Stimulated activated CD4-positive, alpha-beta T cell treated with anti-CD3 and anti-CD28 coated beads, Interleukin-1b, Interleukin-23, amount 100 ng/mL, for 48 hours (primary cell): ENCODE measurements around the gene IRX1.

Source experiments
- DNase-seq: peaks from one replicate; pipeline ENCODE4 v3.0.0-alpha.2; 2020

IRX1 gene

GRCh38 chr5:3595006-3595961 lies at the start of gene IRX1:
Gene IRX1, plus strand, starts transcription at chr5:3595832. Its CDS starts 274 bp downstream, at chr5:3596106.
- DNase-seq = no peak

DNA sequence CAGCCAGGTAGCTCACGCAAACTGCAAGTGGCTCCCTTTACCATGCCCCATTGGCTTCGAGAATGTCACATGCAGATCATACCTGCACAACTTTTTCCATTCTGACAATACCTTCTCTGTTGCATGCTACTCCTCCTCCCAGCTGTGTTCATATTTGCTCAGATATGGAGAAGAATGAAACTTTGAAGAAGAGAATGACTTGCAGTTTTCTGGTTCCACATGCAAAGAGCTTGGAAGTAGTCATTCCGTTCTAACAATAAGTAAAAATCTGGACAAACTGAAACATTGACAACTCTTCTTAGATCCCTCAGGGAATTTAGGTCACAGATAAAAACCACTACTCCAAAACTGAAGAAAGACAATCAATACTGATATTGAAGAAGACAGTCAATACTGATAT lies 49.6 kb upstream of the IRX1 start:
- no peak for DNase-seq

- no peak for DNase-seq
Observed at GRCh38 chr5:3564116-3564515, 31.5 kb upstream of the IRX1 start.

DNA sequence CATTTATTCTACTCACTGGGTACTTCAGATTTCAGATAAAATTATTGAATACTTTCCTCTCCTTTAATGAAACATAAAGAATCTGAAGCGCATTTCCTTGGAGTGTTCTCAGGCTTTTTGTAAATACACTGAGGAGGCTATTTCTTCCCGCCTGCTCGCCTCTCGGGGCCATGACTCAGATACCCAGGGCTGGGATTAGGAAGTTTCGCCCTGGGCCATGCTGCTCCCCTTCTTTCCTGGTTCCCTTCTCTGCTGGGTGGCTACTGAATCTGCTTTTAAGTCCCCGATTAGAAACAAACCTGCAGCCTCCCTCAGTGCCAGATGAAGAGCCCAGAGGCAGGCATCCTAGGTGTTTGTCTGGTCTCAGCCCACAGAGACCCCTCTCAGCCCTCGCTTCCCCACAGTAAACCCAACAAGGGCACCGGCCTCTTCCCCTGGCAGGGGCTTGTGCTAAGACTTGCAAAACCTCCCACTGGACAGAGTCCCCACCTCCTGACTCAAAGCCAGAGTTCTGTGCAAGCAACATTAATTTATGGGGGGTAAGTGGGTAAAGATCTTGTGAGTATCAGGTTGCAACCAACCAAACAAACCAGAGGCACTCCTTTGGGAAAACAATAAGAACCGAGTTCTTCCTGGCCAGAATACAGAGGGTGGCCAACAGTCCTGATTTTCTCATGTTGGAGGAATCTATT lies 30.7 kb upstream of the IRX1 start:
- no peak for DNase-seq

DNA sequence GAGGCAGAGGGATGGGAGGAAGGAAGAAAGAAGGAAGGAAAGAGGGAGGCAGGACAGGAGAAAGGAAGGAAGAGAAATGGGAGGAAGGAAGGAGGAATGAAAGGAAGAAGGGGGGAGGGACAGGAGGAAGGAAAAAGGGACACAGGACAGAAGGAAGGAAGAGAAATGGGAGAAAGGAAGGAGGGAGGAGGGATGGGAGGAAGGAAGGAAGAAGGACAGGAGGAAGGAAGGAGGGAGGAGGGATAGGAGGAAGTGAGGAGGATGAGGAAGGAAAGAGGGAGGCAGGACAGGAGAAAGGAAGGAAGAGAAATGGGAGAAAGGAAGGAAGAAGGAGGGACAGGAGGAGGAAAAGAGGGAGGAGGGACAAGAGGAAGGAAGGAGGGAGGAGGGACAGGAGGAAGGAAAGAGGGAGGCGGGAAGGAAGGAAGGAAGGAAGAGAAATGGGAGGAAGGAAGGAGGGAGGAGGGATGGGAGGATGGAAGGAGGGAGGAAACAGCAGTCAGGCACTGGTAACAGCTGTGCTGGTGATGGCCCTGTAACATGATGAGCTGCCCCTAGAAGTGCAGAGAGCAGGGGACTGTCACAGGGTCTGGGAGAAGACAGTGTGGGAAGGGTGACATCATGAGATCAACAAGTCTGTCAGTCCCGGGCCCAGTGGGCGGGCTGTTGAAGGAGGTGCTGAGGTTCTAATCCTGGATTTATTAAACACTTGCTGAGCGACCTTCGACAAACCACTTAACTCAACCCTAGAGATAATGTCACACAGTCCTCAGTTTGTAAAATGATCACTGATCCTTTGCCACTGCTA lies 10.7 kb upstream of the IRX1 start:
- DNase-seq = no peak

GRCh38 chr5:3590161-3590966 lies 5.3 kb upstream of the IRX1 start:
- no peak for DNase-seq

GRCh38 chr5:3590967-3591900 lies 4.4 kb upstream of the IRX1 start:
- no peak for DNase-seq

- DNase-seq = no peak
Observed at GRCh38 chr5:3592298-3592697, 3.3 kb upstream of the IRX1 start.

GRCh38 chr5:3593771-3594509 lies 1.7 kb upstream of the IRX1 start:
- no peak for DNase-seq

DNA sequence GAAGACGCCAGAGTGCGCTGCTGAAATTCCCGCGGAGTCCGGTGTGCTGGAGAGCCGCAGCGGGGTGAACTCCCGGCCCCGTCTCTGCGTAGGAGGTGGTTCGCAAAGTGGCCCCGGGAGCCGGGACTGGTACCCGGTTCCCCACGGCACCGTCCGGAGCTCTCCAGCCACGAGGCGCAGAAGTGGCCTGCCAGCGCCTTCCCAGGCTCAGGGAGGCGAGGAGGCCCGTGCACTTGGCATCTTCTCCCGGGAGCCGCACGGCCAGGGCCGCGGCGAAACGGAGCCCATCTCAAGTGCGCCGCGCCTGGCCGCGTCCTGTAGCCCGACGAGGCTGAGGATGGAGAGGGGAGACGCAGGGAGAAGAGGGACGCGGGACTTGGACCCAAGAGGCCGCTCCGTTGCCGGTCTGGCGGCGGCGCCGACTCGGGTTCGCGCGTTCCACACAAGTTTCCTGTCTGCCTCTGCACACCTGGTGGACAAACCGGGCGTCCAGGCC lies 1.1 kb upstream of the IRX1 start:
- no peak for DNase-seq

DNA sequence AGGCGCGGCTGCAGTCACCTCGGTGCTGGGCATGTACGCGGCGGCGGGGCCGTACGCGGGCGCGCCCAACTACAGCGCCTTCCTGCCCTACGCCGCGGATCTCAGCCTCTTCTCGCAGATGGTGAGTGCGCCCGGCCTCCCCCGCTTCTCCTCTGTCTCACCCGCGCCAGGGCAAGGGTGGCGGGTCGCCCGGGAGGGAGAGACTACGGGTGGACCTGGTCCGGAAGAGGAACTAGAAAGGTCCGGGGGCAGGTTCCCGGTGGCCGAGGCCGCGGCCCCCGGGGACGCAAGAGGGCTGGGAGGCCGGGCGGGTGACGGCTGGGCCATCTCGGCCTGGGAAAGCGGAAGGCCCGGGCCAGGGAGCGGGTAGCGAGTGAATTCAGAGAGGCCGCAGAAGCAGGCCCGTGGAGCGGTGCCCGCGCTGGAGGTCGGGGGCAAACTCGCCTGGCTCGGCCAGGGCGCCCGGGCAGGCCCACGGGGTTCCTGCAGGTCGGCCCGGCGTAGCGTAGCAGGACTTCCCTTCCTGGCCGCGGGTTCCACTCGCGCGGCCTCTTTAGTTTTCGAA lies 711 bp downstream of the IRX1 start:
- no peak for DNase-seq

DNA sequence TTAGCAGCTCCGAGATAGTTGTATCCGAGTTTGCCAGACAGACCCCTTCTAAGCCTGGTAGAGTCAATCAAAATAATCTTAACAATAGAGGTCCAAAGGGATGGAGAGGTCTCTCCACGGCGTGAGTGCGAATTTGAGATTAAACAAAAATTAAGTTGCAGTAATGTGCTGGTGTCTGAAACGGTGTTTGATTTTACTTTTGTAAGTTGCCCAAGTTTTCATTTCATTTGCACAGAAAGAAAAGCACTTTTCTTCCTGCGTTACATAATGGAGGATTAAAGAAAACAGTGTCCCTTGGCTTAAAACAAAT lies 1.2 kb downstream of the IRX1 start:
- DNase-seq = no peak

DNA sequence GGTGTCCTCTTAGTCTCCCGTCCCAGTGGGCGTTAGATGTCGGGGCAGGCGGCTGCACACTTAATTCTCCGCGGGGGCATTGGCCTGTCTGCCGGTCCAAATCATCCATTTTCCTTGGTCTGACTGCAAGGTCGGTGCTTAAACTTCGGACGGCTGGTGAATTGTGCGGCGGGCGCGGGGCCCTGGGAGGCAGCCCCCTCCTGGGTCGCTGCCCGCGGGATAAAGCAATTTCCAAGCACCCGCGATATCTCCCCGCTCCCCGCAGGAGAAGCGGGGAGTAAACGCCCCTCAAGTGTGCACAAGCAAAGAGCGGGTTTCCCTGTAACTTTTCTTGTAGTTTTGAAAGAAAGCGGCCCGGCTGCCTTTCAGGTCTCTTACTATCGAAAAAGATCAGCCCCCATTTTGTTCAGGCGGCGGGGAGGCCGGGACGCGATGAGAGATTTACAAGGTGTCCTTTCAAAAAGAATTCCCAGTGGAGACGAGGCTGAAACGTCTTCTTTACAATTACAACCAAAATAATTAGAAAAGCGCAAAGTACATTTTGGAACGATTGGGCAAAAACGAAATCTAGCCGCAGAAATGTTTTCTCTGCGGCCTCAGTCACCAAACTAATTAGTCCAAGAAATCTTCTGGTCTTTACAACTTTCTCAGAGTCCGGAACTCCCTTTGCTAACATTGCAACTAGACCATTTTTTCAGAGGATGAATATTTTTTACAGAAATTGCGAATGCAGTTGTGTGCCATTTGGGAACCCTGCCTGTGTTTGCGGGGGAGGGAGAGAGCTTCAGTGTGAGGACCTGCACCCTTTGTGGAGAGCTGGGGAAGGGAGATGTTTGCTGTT lies 1.8 kb downstream of the IRX1 start:
- DNase-seq = no peak

DNA sequence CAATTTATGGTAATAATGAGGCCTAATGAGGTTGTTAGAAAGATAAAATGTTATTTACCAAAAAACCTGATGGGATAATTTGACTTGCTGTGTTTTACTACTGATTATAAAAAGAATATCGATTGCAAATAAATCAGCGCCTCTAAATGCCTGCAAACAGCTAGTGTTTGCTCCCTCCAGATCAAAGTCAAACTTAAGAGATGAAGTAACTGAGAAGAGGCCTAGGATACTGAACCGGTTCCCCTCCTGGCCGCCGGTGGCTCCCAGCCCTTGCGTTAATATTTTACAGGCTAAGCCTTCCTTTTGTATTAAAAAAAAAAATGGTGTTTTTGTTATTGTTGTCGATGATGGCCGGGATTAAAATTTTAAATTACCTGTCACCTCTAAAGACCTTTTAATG lies 2.6 kb downstream of the IRX1 start:
- no peak for DNase-seq

DNA sequence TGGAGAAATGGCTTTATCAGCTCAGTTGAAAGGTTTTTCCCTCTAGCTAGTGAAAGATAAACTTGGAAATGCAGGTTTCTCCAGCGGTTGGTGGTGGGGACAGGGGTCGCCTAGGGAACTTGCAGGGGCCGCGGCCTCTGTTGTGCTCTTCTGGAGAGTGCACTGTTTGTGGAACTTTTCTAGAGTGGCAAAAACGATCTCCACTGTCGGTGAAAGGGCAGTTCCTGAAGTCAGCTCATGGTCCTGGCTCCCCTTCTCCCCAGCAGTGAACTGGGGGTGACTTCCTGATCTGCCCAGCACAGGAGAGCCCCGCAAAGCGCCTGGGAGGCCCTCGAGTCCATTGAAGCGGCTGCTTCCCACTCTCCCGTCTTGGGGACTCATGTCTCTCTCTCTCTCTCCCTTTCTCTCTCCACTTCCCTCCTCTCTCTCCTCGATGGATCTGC lies 3.2 kb downstream of the IRX1 start:
- no peak for DNase-seq

- no peak for DNase-seq
Observed at GRCh38 chr5:3599226-3600105, 3.8 kb downstream of the IRX1 start.

DNA sequence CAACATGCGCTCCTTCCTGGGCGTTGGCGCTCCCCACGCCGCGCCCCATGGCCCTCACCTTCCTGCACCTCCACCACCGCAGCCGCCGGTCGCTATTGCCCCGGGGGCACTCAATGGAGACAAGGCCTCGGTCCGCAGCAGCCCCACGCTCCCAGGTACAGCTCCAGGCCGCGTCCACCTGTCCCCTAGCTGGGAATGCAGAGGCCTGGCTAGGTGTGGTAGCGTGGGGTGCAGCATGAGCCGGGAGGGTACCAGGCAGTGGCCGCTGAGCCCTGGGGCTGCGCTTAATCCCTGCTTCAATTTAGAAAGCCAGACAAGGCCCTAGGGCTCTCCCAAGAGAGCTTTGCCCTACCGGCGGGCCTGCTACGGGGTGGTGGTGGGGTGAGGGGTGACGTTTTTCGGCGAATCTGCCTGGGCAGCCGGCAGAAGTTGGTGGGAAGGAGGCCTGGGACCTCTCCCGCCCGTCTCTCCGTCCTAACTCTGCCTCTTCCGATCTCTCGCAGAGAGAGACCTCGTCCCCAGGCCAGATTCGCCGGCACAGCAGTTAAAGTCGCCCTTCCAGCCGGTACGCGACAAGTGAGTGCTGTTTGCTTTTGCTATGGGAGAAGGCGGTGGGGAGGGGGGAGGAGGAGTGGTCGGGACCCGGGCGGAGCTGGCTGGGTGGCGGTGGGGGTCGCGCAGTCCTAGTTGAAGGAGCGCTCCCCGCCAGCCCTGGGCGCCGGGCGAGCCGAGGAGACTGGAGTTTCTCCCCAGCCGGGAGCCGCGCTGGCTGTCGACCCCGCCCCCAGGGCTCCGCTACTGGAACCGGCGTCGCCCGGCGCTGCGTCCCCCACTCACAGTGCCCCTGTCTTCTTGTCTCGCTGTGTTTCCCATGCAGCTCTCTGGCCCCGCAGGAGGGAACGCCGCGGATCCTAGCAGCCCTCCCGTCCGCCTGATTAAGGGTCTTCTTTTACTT lies 4.8 kb downstream of the IRX1 start:
- no peak for DNase-seq
